B cell (primary cell): ENCODE data around the gene ATP5ME. TPM values are rescaled to one million over a fixed set of nuclear protein-coding genes. Genes with fewer than 3 reads are reported as not detected.

Experiments used
- ATAC-seq: fragments of 200-7000 bp; cut with Tn5 transposase; one replicate; pipeline ENCODE4 v1.10.0; 2021; ENCODE audit warnings: low read depth, mild to moderate bottlenecking, moderate number of reproducible peaks, moderate library complexity
- CTCF ChIA-PET: fragments of 350-600 bp; sonication (Branson Sonifier 250); formaldehyde crosslinking; loops from one replicate; lab custom pipeline; 2021; ENCODE audit warnings: antibody characterized with exemption, inconsistent platforms; lab: Charles Lee
- POLR2A ChIA-PET: fragments of 350-600 bp; sonication (Branson Sonifier 250); formaldehyde crosslinking; loops from one replicate; lab custom pipeline; 2021; ENCODE audit warnings: antibody characterized with exemption; lab: Charles Lee
- DNase-seq: peaks from one replicate; pipeline ENCODE4 v3.0.0; 2013
- H2AFZ ChIP-seq: 2 replicates; pipeline ENCODE4 v1.6.1; 2012; ENCODE audit warnings: mild to moderate bottlenecking, low read depth, low read length; ENCODE audit not compliant: insufficient read depth, poor library complexity, severe bottlenecking
- H3K27ac ChIP-seq, 2 donors: 1 replicate in 1 of 2; 2 replicates in 1 of 2; pipeline ENCODE4 v1.5.1; 2012 to 2013; ENCODE audit warnings: low read length in 2 of 2, mild to moderate bottlenecking in 2 of 2, moderate library complexity in 1 of 2
- H3K27me3 ChIP-seq, 4 experiments: fragments of 200-600 bp in 1 of 4; sonication (generic) in 1 of 4; replicated peaks in 1 of 4; 1 replicate in 2 of 4; 2 replicates in 2 of 4; pipeline versions ENCODE4 v1.6.1 to v1.7.0; 2013 to 2016; ENCODE audit warnings: low read length in 3 of 4, mild to moderate bottlenecking in 2 of 4, mixed read lengths in 1 of 4, moderate library complexity in 1 of 4; ENCODE audit not compliant: insufficient read depth in 4 of 4, control insufficient read depth in 3 of 4; ENCODE audit errors: control extremely low read depth in 1 of 4
- H3K36me3 ChIP-seq, 2 experiments: replicated peaks in 1 of 2; 1 replicate in 1 of 2; 2 replicates in 1 of 2; pipeline versions ENCODE4 v1.6.1 to v1.7.1; 2013; ENCODE audit warnings: low read length in 1 of 2; ENCODE audit not compliant: insufficient read depth in 2 of 2, control insufficient read depth in 1 of 2; ENCODE audit errors: control extremely low read depth in 1 of 2, extremely low read depth in 1 of 2
- H3K4me1 ChIP-seq, 2 donors: fragments of 200-600 bp in 1 of 2; sonication (generic) in 1 of 2; 1 replicate in 1 of 2; 2 replicates in 1 of 2; pipeline versions ENCODE4 v1.5.1 to v1.6.1; 2013 to 2017; ENCODE audit warnings: low read length in 2 of 2; ENCODE audit not compliant: control insufficient read depth in 2 of 2, insufficient read depth in 2 of 2
- H3K4me2 ChIP-seq: replicated peaks from 2 replicates; pipeline ENCODE3; 2012; ENCODE audit warnings: mild to moderate bottlenecking, low read depth, low read length; ENCODE audit not compliant: poor library complexity, severe bottlenecking
- H3K4me3 ChIP-seq, 5 experiments: fragments of 200-600 bp in 1 of 5; sonication (generic) in 1 of 5; 1 replicate in 3 of 5; 2 replicates in 2 of 5; pipeline versions ENCODE4 v1.5.1 to v1.7.0; 2011 to 2016; ENCODE audit warnings: low read length in 4 of 5, mild to moderate bottlenecking in 4 of 5, low read depth in 2 of 5, control low read depth in 1 of 5, moderate library complexity in 1 of 5; ENCODE audit not compliant: insufficient read depth in 1 of 5; ENCODE audit errors: control extremely low read depth in 1 of 5, extremely low read depth in 1 of 5
- H3K79me2 ChIP-seq: fragments of 200-600 bp; sonication (generic); one replicate; pipeline ENCODE4 v1.6.0; 2016; ENCODE audit warnings: low read length; ENCODE audit not compliant: control insufficient read depth, insufficient read depth
- H3K9ac ChIP-seq: fragments of 200-600 bp; sonication (generic); 2 replicates; pipeline ENCODE4 v1.6.1; 2017; ENCODE audit warnings: mild to moderate bottlenecking, low read length, moderate library complexity
- H3K9me3 ChIP-seq, 3 donors: one replicate each; pipeline versions ENCODE4 v1.6.1 to v1.7.1; 2013; ENCODE audit warnings: low read length in 2 of 3; ENCODE audit not compliant: control insufficient read depth in 2 of 3, insufficient read depth in 1 of 3; ENCODE audit errors: control extremely low read depth in 1 of 3
- H4K20me1 ChIP-seq: 2 replicates; pipeline ENCODE4 v1.6.0; 2012; ENCODE audit warnings: mild to moderate bottlenecking, low read length; ENCODE audit not compliant: insufficient read depth, control insufficient read depth, poor library complexity, severe bottlenecking
- H3K27ac Mint-ChIP-seq: one replicate; pipeline ENCODE4 v1.8.0; 2021; ENCODE audit warnings: mixed read lengths
- H3K27me3 Mint-ChIP-seq: one replicate; pipeline ENCODE4 v1.8.0; 2021; ENCODE audit warnings: mixed read lengths
- H3K4me1 Mint-ChIP-seq: one replicate; pipeline ENCODE4 v1.8.0; 2021; ENCODE audit warnings: mixed read lengths
- H3K4me3 Mint-ChIP-seq: one replicate; pipeline ENCODE4 v1.8.0; 2021; ENCODE audit warnings: mixed read lengths
- H3K9me3 Mint-ChIP-seq: one replicate; pipeline ENCODE4 v1.8.0; 2022; ENCODE audit warnings: mixed read lengths; ENCODE audit not compliant: insufficient read depth
- CTCF ChIP-seq: fragments of 200-600 bp; IDR thresholded peaks from one replicate; pipeline ENCODE4 v1.8.0; 2022; ENCODE audit warnings: antibody characterized with exemption, mild to moderate bottlenecking
- EZH2 ChIP-seq: IDR thresholded peaks from 2 replicates; pipeline ENCODE4 v1.6.1; 2012; ENCODE audit warnings: borderline replicate concordance, low read depth, mild to moderate bottlenecking, moderate library complexity, low read length; ENCODE audit not compliant: insufficient read depth, poor library complexity, severe bottlenecking
- WGBS: methylation state at CpG from one replicate; pipeline ENCODE4 v1.1.5; 2013; ENCODE audit warnings: missing lambda C conversion rate; ENCODE audit not compliant: insufficient coverage; 5-methylcytosine and 5-hydroxymethylcytosine counted together
- intact Hi-C: fragments of 100-400 bp; cut with micrococcal nuclease; formaldehyde crosslinking; loops from one replicate; pipeline ENCODE4 v1.10.0; 2022
- polyA plus RNA-seq: library from polyadenylated mRNA; depleted of rRNA; stranded (reverse); fragments of >200 nt; gene quantifications from 2 replicates; pipeline ENCODE4 v1.2.3, GENCODE V29; 2012
- total RNA-seq, 2 donors: library from RNA; stranded (reverse); fragments of 120-200 nt in 1 of 2; gene quantifications; 1 replicate in 1 of 2; 2 replicates in 1 of 2; pipeline versions ENCODE4 v1.2.3 to v1.2.4, GENCODE V29; 2013 to 2022

The ATP5ME gene
- total and polyA plus RNA-seq, 2 donors (not counting 1 experiment from before 2014, with no cell fraction given): 129 to 153 TPM

- peaks cover 12% of the 10 kb centered on the region for H3K27me3 Mint-ChIP-seq
- no peak for DNase-seq
- TF ChIP-seq CTCF: no peak
- TF ChIP-seq EZH2: no peak
- Histone ChIP-seq H3K9me3 (peaks cover 0 to 20% (median 0%) of the 10 kb centered on the region in 3 donors), H3K27ac (no peak overlapping the region), H3K4me2 (no peak overlapping the region), H2AFZ (no peak overlapping the region), H3K9ac (no peak overlapping the region), H3K27me3 (peaks cover 0 to 8% (median 1%) of the 10 kb centered on the region in 4 experiments), H4K20me1 (no peaks in the 10 kb centered on the region), H3K4me1 (no peaks in the 10 kb centered on the region), H3K36me3 (no peaks in the 10 kb centered on the region), H3K79me2 (no peaks in the 10 kb centered on the region), H3K4me3 (no peak overlapping the region)
- CTCF ChIA-PET: no interaction called here
- WGBS: 90% methylated on average over 18 of the region's 18 CpGs
- no peak overlapping the region for H3K27ac Mint-ChIP-seq
- POLR2A ChIA-PET: no interaction called here
- no peak for ATAC-seq
- intact Hi-C loops: no loop called here
- no peaks in the 10 kb centered on the region for H3K4me1 Mint-ChIP-seq
- H3K9me3 Mint-ChIP-seq: no peaks in the 10 kb centered on the region
- no peak overlapping the region for H3K4me3 Mint-ChIP-seq
Observed at GRCh38 chr4:650461-650860, 23.6 kb downstream of the ATP5ME start.

GRCh38 chr4:649751-650310 is 24.2 kb downstream of the ATP5ME start:
- 89% methylated on average over 12 of the region's 13 CpGs for WGBS
- Histone ChIP-seq H3K4me2 (no peak overlapping the region), H3K4me3 (no peak overlapping the region), H3K36me3 (no peaks in the 10 kb centered on the region), H3K9me3 (peaks cover 0 to 20% (median 0%) of the 10 kb centered on the region in 3 donors), H3K27me3 (peaks cover 0 to 8% (median 1%) of the 10 kb centered on the region in 4 experiments), H3K27ac (no peak overlapping the region), H2AFZ (no peak overlapping the region), H3K79me2 (no peaks in the 10 kb centered on the region), H4K20me1 (no peaks in the 10 kb centered on the region), H3K9ac (no peak overlapping the region), H3K4me1 (no peaks in the 10 kb centered on the region)
- H3K27me3 Mint-ChIP-seq: peaks cover 14% of the 10 kb centered on the region
- no peaks in the 10 kb centered on the region for H3K9me3 Mint-ChIP-seq
- H3K4me3 Mint-ChIP-seq: no peak overlapping the region
- ATAC-seq: no peak
- CTCF ChIA-PET: no interaction called here
- H3K4me1 Mint-ChIP-seq: no peaks in the 10 kb centered on the region
- DNase-seq: no peak
- no peak for TF ChIP-seq CTCF
- no peak for TF ChIP-seq EZH2
- intact Hi-C loops: no loop called here
- POLR2A ChIA-PET: no interaction called here
- H3K27ac Mint-ChIP-seq: no peak overlapping the region
